ENCODE results near the gene ZNF385D. TPM values are rescaled to one million over a fixed set of nuclear protein-coding genes. Genes with fewer than 3 reads are reported as not detected.

The ZNF385D gene
- total RNA-seq, 1 donor from 2014 or later = not detected

DNA sequence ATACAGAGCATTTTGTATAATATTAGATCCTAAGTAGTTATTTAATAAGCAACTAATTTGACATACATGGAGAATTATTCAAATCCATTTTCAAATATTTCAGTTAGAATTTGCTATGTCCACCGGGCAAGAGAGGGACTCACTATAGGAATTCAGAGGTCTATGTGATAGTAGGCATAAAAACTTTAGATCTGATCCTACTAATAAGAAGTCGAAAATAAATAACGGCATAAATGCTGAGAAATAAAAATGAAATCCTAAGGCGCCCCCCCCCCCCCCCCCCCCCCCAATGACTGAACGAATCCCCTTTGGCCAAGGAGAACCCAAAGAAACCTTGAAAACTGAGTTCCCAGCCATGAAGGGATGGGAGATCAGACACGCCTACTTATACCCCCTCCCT, 80.6 kb downstream of the ZNF385D start:
- H3K4me1 Mint-ChIP-seq = no peaks in the 10 kb centered on the region
- H3K36me3 Mint-ChIP-seq (ENCODE audit: low read depth) = no peaks in the 10 kb centered on the region
- TF ChIP-seq, protein P1, sequence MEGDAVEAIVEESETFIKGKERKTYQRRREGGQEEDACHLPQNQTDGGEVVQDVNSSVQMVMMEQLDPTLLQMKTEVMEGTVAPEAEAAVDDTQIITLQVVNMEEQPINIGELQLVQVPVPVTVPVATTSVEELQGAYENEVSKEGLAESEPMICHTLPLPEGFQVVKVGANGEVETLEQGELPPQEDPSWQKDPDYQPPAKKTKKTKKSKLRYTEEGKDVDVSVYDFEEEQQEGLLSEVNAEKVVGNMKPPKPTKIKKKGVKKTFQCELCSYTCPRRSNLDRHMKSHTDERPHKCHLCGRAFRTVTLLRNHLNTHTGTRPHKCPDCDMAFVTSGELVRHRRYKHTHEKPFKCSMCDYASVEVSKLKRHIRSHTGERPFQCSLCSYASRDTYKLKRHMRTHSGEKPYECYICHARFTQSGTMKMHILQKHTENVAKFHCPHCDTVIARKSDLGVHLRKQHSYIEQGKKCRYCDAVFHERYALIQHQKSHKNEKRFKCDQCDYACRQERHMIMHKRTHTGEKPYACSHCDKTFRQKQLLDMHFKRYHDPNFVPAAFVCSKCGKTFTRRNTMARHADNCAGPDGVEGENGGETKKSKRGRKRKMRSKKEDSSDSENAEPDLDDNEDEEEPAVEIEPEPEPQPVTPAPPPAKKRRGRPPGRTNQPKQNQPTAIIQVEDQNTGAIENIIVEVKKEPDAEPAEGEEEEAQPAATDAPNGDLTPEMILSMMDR (IDR thresholded peaks at IDR 0.05) = no peak

DNA sequence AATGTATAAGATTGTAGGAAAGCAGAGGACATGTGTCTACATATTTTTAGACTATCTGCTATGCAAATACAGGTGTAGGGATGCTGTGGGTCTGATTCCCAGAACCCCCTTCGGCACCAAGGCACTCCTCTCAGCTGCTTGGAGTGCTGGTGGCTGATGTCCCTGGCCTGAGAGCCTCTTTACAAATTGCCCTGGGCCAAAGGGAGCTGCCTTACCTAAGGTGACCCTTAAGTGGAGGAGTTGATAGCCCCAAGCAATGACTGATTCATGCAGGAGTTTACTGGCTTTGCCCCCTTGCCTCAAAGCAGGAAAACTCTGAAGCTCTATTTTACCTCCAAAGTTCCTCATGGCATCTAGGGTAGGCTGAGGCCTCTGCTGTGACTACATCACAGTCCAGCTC, 83.0 kb downstream of the ZNF385D start:
- Mint-ChIP-seq H3K4me1 (no peaks in the 10 kb centered on the region), H3K27me3 (no peaks in the 10 kb centered on the region), H3K9me3 (no peaks in the 10 kb centered on the region), H3K27ac (no peak overlapping the region), H3K36me3 (ENCODE audit: low read depth) (no peaks in the 10 kb centered on the region), H3K4me3 (no peak overlapping the region)
- ChIA-PET CTCF (no interaction called here), POLR2A (no interaction called here)
- DNase-seq = no peak
- intact Hi-C loops (cut with micrococcal nuclease) = no loop called here
- no peak for ATAC-seq (ENCODE audit: low read depth)
- TF ChIP-seq, protein P1 (IDR thresholded peaks at IDR 0.05) = no peak

More for the DNA sequence above, 80.6 kb downstream of the ZNF385D start:
- no peaks in the 10 kb centered on the region for H3K27me3 Mint-ChIP-seq
- ChIA-PET CTCF (no interaction called here), POLR2A (no interaction called here)
- ATAC-seq (ENCODE audit: low read depth) (no peak), DNase-seq (no peak)
- H3K27ac Mint-ChIP-seq = no peak overlapping the region
- intact Hi-C loops (cut with micrococcal nuclease) = no loop called here
- no peak overlapping the region for H3K4me3 Mint-ChIP-seq
- no peaks in the 10 kb centered on the region for H3K9me3 Mint-ChIP-seq

DNA sequence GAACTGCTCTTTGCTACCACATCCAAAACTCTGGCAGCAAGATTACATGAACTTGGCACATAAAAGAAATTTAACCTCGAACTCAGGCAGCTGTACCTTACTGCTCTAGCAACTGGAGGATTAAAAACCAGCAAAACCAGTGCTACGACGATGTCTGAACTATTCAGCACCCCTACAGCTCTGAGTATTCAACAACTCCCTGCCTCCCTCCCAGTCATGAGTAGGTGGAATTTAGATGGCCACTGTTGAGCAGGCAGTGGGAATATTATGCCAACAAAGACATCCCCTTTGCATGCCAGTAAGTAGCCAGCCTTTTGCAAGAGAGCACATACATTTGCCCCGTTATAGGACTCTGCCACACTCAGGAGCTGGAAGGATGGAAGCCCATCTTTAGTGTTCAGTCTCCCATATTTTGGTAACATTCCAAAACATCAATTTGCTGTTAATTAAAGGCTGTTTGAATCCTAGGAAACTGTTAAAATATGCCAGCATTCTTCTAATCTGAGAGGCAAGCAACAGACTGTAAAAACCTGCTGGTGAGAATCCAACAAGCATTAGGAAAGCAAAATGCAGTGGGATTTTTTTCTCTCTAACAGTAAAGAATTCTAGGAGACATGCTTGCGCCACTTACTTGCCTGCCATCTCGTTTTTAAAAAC, 85.4 kb downstream of the ZNF385D start:
- intact Hi-C loops (cut with micrococcal nuclease) = no loop called here
- ATAC-seq (ENCODE audit: low read depth) (no peak), DNase-seq (no peak)
- ChIA-PET CTCF (no interaction called here), POLR2A (no interaction called here)
- H3K27me3 Mint-ChIP-seq = no peaks in the 10 kb centered on the region
- H3K9me3 Mint-ChIP-seq = no peaks in the 10 kb centered on the region
- TF ChIP-seq, protein P1 (IDR thresholded peaks at IDR 0.05) = no peak
- H3K27ac Mint-ChIP-seq = no peak overlapping the region
- no peaks in the 10 kb centered on the region for H3K4me1 Mint-ChIP-seq
- H3K36me3 Mint-ChIP-seq (ENCODE audit: low read depth) = no peaks in the 10 kb centered on the region
- no peak overlapping the region for H3K4me3 Mint-ChIP-seq

DNA sequence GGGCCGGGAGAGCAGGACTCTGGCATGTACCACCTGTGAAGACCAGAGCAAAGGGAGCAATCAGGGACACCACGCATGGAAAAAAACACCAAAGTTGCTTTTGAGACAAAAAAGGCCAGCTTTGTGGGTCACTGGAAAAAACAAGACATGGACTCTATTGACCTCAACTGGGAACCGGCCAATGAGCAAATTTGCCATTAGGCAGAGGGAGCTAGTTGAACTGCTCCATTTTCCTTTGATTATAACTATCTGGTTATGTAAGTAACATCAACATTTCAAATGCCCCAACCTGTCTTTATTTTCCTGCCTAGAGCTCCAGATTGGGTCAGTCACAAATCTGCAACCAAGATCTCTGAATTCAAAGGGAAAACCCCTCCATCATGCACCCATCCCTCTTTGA, 86.0 kb downstream of the ZNF385D start:
- Mint-ChIP-seq H3K4me1 (no peaks in the 10 kb centered on the region), H3K9me3 (no peaks in the 10 kb centered on the region), H3K4me3 (no peak overlapping the region), H3K27me3 (no peaks in the 10 kb centered on the region), H3K27ac (no peak overlapping the region), H3K36me3 (ENCODE audit: low read depth) (no peaks in the 10 kb centered on the region)
- ChIA-PET POLR2A (no interaction called here), CTCF (no interaction called here)
- DNase-seq (no peak), ATAC-seq (ENCODE audit: low read depth) (no peak)
- intact Hi-C loops (cut with micrococcal nuclease) = no loop called here
- TF ChIP-seq, protein P1 (IDR thresholded peaks at IDR 0.05) = no peak

DNA sequence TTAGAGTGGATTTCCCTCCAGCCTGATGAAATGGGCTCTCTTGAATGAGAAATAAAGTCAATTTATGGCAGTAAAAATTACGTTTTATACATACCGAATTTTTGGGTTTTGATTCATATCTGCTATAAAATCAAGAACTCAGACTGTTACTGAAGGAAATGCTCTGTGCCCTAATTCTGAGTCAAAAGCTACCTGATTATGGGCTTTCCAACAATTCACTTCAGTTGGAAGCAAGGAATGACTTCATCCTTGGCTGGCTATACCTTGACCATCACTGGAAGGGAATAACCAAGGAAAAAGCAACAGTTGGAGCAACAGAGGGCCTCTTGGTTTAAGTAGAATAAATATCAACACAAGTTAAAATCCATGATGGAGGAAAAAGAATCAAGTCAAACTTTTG, 88.6 kb downstream of the ZNF385D start:
- no peaks in the 10 kb centered on the region for H3K4me1 Mint-ChIP-seq
- POLR2A ChIA-PET = no interaction called here
- DNase-seq (no peak), ATAC-seq (ENCODE audit: low read depth) (no peak)
- CTCF ChIA-PET = no interaction called here
- no peaks in the 10 kb centered on the region for H3K36me3 Mint-ChIP-seq (ENCODE audit: low read depth)
- intact Hi-C loops (cut with micrococcal nuclease) = no loop called here
- TF ChIP-seq, protein P1 (IDR thresholded peaks at IDR 0.05) = no peak
- no peaks in the 10 kb centered on the region for H3K27me3 Mint-ChIP-seq
- H3K27ac Mint-ChIP-seq = no peak overlapping the region
- H3K4me3 Mint-ChIP-seq = no peak overlapping the region
- H3K9me3 Mint-ChIP-seq = no peaks in the 10 kb centered on the region

Measured in activated B cell treated with CpG ODN at 0.5 μM for 24 hours (primary cell).